ENCODE results near the gene SBSN. TPM values are rescaled to one million over a fixed set of nuclear protein-coding genes. Genes with fewer than 3 reads are reported as not detected.

SBSN gene
- total RNA-seq, 1 experiment from 2014 or later: 0.15 TPM

DNA sequence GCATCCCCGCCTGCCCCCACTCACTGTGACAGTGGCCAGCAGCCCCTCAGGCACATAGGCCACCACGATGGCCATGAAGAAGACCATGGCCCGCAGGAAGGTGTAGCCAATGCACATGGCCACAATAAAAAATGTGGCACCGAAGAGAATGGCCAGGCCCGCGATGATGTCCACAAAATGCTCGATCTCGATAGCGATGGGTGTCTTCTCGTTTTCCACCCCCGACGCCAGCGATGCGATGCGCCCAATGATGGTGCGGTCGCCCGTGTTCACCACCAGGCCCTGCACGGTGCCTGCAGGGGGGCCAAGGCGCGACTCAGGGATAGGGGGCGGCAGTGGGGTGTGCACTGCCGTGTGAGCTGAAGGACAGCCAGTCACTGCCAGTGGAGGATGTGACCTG is 31.7 kb upstream of the SBSN start:
- Histone ChIP-seq H2BK12ac (ENCODE audit: insufficient read length, low read depth, low read length) (no peak overlapping the region), H2BK15ac (ENCODE audit: low read depth, low read length) (no peak overlapping the region), H3K18ac (ENCODE audit: insufficient read length, low read depth, low read length) (no peak overlapping the region), H2BK20ac (ENCODE audit: low read depth, low read length, poor library complexity, severe bottlenecking) (no peak overlapping the region), H3T11ph (ENCODE audit: low read length) (no peak overlapping the region), H2BK120ac (ENCODE audit: low read depth, low read length, poor library complexity, severe bottlenecking) (no peak overlapping the region), H3K23ac (ENCODE audit: insufficient read length, low read depth, low read length) (no peak overlapping the region), H3K9ac (ENCODE audit: extremely low read depth, insufficient read length, low read length) (no peak overlapping the region), H3K27me3 (ENCODE audit: insufficient read depth, low read length) (peaks cover 3% of the 10 kb centered on the region; the same call in 1 of the 2 replicates), H4K20me1 (ENCODE audit: control insufficient read depth, insufficient read depth, insufficient read length) (no peaks in the 10 kb centered on the region), H3K27ac (ENCODE audit: insufficient read length, low read depth, low read length) (no peak overlapping the region), H3K23me2 (ENCODE audit: insufficient read length, low read depth, low read length, poor library complexity, severe bottlenecking) (peaks cover 7% of the 10 kb centered on the region), H2AFZ (ENCODE audit: low read length) (no peak overlapping the region), H3K79me1 (ENCODE audit: insufficient read depth, low read depth, low read length, poor library complexity, severe bottlenecking) (no peaks in the 10 kb centered on the region), H3K79me2 (ENCODE audit: insufficient read depth, low read length) (no peaks in the 10 kb centered on the region; the same call in 1 of the 2 replicates), H4K5ac (ENCODE audit: insufficient read length, low read depth, low read length) (no peak overlapping the region), H3K14ac (ENCODE audit: insufficient read depth, low read length) (no peak overlapping the region), H2AK5ac (ENCODE audit: insufficient read length, low read length) (no peak overlapping the region), H3K56ac (ENCODE audit: insufficient read length, low read depth, low read length) (no peak overlapping the region), H2BK5ac (ENCODE audit: insufficient read length, low read length) (no peak overlapping the region), H3K4me1 (ENCODE audit: insufficient read depth, low read length) (no peaks in the 10 kb centered on the region), H3K4me2 (ENCODE audit: insufficient read depth, insufficient read length, low read length) (no peak overlapping the region), H4K8ac (replicated peaks; ENCODE audit: insufficient read length, low read depth, low read length) (no peak overlapping the region), H4K91ac (ENCODE audit: insufficient read length, low read depth, low read length) (no peak overlapping the region), H3K4ac (ENCODE audit: low read depth, low read length) (no peak overlapping the region), H3K9me3 (ENCODE audit: control insufficient read depth, low read depth, low read length) (no peaks in the 10 kb centered on the region)
- Mint-ChIP-seq H3K9me3 (peaks cover 0 to 2% of the 10 kb centered on the region in 2 experiments; a peak in 1 of 5 replicates), H3K27ac (no peak overlapping the region), H3K27me3 (ENCODE audit: low read depth) (peaks cover 74% of the 10 kb centered on the region), H3K4me1 (peaks cover 9 to 17% of the 10 kb centered on the region in 2 experiments), H3K36me3 (ENCODE audit: insufficient read depth in 1 of 3, low read depth in 3 of 3) (no peaks in the 10 kb centered on the region; a peak in 1 of 7 replicates), H3K4me3 (no peak overlapping the region; a peak in 1 of 5 replicates)
- no peak for DNase-seq
- TF ChIP-seq, protein P1, sequence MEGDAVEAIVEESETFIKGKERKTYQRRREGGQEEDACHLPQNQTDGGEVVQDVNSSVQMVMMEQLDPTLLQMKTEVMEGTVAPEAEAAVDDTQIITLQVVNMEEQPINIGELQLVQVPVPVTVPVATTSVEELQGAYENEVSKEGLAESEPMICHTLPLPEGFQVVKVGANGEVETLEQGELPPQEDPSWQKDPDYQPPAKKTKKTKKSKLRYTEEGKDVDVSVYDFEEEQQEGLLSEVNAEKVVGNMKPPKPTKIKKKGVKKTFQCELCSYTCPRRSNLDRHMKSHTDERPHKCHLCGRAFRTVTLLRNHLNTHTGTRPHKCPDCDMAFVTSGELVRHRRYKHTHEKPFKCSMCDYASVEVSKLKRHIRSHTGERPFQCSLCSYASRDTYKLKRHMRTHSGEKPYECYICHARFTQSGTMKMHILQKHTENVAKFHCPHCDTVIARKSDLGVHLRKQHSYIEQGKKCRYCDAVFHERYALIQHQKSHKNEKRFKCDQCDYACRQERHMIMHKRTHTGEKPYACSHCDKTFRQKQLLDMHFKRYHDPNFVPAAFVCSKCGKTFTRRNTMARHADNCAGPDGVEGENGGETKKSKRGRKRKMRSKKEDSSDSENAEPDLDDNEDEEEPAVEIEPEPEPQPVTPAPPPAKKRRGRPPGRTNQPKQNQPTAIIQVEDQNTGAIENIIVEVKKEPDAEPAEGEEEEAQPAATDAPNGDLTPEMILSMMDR (conservative IDR thresholded peaks at IDR 0.05): no peak
- WGBS (ENCODE audit: extremely low coverage, insufficient read length, low lambda C conversion rate): no CpG with 5 or more reads among the region's 23 CpGs
